ENCODE data around the gene SETX.

GRCh38 chr9:132364068-132364467 lies 9.3 kb upstream of the SETX start:
- no peak for TF ChIP-seq CTCF (conservative IDR thresholded peaks at IDR 0.05; ENCODE audit: low read length)
- TF ChIP-seq EZH2phosphoT487 (IDR thresholded peaks at IDR 0.05; ENCODE audit: borderline replicate concordance, low read depth, low read length): no peak

Measured in OCI-LY7 (cell line).